GM12864 (cell line): ENCODE measurements around the gene PPFIA4.
A peak's percentile ranks its signal among the peaks of the same experiment; 100 is the strongest.

Experiments used
- DNase-seq: peaks from one replicate; pipeline ENCODE4 v3.0.0-alpha.2; 2011; ENCODE audit warnings: low read depth
- H3K4me3 ChIP-seq: 2 replicates; pipeline ENCODE4 v1.5.1; 2011; ENCODE audit warnings: mild to moderate bottlenecking, low read depth, low read length, control low read depth
- TF ChIP-seq, protein P1 (sequence below): IDR thresholded peaks from 2 replicates; pipeline ENCODE4 v1.5.1; 2011; ENCODE audit warnings: low read depth, mild to moderate bottlenecking, moderate library complexity, low read length, control low read depth, inconsistent platforms; ENCODE audit errors: missing control alignments

The PPFIA4 gene

DNA sequence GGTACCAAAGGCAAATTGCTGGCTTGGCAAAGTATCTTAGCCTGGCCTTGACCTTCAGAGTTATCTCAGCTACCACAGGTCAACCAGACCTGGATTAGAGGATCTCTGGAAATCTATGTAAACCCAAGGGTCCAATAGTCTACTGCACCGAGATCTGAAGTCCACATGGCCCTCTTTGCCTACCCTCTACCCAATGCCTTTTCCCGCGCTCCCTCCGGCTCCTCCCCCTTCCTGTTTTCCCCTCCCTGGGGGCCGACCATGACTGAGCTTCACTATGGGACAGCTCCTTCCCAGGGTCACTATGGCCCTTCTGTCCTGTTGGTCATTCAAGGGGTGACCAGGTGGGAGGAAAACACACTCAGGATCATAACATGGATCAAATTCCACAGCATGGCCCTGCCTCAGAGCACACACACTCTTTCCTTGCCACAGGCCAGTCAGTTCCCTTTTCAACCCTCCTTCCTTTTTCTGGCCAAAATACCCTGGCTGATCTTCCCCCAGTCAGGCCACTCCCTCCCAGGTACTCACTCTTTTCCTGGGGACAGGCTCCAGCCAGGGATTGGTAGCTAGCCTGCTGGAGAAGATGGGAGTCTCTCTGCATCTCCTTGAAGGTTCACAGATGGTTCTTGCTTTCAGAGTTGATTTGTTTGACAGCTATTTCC, 38.2 kb upstream of the PPFIA4 start:
- no peak overlapping the region for H3K4me3 ChIP-seq
- TF ChIP-seq, protein P1, sequence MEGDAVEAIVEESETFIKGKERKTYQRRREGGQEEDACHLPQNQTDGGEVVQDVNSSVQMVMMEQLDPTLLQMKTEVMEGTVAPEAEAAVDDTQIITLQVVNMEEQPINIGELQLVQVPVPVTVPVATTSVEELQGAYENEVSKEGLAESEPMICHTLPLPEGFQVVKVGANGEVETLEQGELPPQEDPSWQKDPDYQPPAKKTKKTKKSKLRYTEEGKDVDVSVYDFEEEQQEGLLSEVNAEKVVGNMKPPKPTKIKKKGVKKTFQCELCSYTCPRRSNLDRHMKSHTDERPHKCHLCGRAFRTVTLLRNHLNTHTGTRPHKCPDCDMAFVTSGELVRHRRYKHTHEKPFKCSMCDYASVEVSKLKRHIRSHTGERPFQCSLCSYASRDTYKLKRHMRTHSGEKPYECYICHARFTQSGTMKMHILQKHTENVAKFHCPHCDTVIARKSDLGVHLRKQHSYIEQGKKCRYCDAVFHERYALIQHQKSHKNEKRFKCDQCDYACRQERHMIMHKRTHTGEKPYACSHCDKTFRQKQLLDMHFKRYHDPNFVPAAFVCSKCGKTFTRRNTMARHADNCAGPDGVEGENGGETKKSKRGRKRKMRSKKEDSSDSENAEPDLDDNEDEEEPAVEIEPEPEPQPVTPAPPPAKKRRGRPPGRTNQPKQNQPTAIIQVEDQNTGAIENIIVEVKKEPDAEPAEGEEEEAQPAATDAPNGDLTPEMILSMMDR, result no peak
- DNase-seq, result no peak

DNA sequence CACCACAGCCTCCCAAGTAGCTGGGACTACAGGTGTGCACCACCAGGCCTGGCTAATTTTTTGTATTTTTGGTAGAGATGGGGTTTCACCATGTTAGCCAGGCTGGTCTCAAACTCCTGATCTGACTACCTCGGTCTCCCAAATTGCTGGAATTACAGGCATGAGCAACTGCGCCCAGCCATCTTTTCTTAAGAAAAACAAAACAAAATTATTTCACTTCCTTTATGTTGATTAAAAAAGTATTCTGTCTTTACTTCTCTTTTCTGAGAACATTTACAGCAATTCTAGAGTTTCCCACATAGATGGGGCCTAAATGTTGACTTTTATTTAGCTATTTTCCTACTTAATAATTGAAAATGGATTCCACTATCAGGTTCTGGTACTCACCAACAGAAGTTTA, 36.4 kb upstream of the PPFIA4 start:
- no peak for DNase-seq

DNA sequence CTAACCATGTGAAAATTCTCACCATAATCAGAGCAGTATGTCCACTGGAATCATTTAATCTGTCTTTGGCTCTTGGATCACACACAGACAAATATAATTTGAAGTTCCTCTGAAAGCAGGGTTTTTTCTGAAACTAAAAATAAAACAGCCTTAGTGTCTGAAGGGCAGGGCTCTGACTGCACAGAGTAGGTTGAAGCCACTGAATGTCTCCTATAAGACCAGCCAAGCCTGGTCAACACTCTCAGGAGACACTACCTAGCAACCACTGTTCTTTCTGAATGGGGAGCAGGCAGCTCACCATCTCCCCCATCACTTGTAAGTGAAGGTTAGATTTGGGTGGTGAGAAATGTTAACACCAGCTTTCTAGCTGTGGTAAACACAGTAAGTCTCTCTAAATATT, 35.2 kb upstream of the PPFIA4 start:
- TF ChIP-seq, protein P1, result no peak
- DNase-seq, result no peak
- H3K4me3 ChIP-seq, result no peak overlapping the region

More for the DNA sequence above, 36.4 kb upstream of the PPFIA4 start:
- TF ChIP-seq, protein P1, result no peak
- H3K4me3 ChIP-seq, result no peak overlapping the region

DNA sequence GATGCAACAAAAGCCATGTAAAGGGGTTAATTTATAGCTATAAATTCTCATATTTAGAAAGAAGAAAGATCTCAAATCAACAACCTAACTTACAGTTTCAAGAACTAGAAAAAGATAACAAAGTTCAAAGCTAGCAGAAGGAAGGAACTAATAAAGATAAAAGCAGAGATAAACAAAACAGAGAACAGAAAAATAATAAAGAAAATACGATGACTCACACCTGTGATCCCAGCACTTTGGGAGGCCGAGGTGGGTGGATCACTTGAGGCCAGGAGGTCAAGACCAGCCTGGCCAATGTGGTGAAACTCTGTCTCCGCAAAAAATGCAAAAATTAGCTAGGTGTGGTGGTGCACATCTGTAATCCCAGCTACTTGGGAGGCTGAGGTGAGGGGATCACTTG, 31.5 kb upstream of the PPFIA4 start:
- DNase-seq, result no peak
- TF ChIP-seq, protein P1, result no peak
- H3K4me3 ChIP-seq, result no peak overlapping the region

DNA sequence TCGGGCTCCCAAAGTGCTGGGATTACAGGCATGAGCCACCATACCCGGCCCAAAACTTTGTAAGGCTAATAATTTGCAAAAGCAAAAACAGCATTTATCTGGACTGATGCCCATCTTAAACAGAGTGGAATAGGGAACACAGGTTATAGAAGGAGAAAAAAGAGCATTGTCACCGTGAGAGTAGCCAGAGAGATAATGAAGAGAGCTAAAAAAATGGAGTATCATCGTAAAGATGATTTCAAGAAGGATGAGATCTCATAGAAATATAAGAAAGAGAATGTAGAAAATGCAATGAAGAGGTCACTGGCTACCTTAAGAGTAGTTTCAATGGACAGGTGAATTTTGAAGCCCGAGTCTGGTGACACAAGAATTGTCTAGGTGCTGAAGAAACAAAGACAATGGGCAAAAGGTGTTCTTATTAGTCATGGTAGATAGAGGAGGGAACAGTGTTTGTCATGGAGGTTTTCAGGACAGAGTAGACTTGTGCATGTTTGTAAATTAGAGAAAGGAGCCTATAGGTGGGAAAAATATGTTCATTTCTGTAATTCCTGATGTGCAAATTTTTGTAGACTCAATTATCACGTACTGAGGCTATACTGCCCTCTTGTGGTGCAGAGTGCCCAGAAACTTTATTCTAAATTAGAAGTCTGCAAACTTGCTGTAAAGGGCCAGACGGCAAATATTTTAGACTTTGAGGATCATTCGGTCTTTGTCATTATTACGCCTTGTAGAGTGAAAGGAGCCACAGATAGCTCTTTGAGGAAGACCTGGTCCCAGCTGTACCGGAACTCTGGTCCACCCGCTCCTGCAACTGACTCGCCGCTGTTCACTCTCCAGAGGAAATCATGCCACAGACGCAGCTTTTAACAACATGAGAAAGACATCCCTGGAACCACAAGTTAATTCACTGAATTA, 27.2 kb upstream of the PPFIA4 start:
- TF ChIP-seq, protein P1, result peak; percentile 80
- no peak for DNase-seq
- no peak overlapping the region for H3K4me3 ChIP-seq

DNA sequence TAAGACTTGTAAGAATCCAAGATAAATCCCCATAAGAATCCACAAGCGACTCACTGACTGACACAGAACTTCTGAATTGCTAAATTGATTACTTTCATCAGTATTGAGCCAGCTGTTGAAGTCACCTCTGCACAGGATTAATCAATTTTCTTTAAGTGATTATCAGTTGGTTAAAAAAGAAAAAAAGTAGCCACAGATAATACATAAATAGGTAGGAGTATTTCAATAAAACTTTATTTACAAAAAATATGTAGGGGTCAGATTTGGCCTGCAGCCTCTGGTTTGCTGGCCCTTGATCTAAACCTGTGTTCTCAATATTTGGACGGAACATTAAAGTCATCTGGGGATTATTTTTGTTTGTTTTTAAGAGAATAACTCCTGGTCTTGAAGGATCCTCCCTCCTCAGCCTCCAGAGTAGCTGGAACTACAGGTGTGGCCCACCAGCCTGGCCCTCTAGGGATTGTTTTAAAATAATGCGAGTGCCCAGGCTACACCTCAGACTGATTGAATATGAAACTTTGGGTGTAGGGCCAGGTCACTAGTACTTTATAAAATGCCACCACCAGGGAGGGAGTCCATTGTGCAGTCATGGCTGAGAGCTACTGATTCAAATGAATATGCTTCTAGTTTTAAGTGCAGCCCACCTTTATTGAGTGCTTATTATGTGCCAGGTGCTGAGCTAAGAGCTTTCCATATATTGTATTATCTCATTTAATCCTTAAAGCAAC, 25.9 kb upstream of the PPFIA4 start:
- no peak overlapping the region for H3K4me3 ChIP-seq
- TF ChIP-seq, protein P1, result no peak
- DNase-seq, result no peak
